ENCODE results near the gene ASB1. TPM values are rescaled to one million over a fixed set of nuclear protein-coding genes. Genes with fewer than 3 reads are reported as not detected.

ASB1 gene
- total and polyA plus RNA-seq, 10 of the 15 experiments (the other 5 are each of a cell fraction or from before 2014, with no cell fraction given) = 5.2 to 31.2 (median 25.8) TPM

DNA sequence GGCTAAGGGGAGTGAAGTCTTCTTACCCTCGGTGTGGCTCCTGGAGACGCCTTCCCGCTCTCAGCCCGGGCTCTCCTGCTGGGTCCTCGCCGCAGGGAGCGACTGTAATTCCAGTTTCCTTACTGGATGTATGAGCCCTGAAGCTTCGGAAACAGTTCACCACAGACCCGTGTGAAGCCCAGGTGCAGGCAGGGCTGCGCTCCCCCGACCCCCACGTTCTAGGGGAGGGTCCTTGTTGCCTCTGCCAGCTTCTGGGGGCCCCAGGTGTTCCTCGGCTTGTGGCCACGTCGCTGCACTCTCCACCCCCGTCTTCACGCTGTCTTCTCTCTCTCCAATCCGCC lies 5.1 kb upstream of the ASB1 start:
- Histone ChIP-seq H3K27me3 (replicated peaks in 1 of 2; ENCODE audit: control insufficient read depth in 2 of 2, insufficient read depth in 2 of 2, low read length in 1 of 2) (no peaks in the 10 kb centered on the region), H4K20me1 (ENCODE audit: control insufficient read depth, insufficient read depth) (no peaks in the 10 kb centered on the region), H3K4me3 (no peak overlapping the region), H3K27ac (ENCODE audit: control insufficient read depth, insufficient read depth) (no peak overlapping the region), H3K9me3 (replicated peaks; ENCODE audit: control insufficient read depth, insufficient read depth, low read length) (no peaks in the 10 kb centered on the region), H3K4me2 (ENCODE audit: control insufficient read depth, insufficient read depth) (no peak overlapping the region), H3K79me2 (ENCODE audit: control insufficient read depth, insufficient read depth, low read length) (no peaks in the 10 kb centered on the region), H3K36me3 (ENCODE audit: control insufficient read depth in 2 of 2, insufficient read depth in 2 of 2, low read length in 1 of 2) (no peaks in the 10 kb centered on the region; a peak in 1 of 4 replicates), H2AFZ (ENCODE audit: control insufficient read depth, low read depth, low read length) (no peak overlapping the region), H3K9ac (ENCODE audit: control insufficient read depth, insufficient read depth, low read length) (no peak overlapping the region), H3K4me1 (ENCODE audit: control insufficient read depth, insufficient read depth, low read length) (peaks cover 4% of the 10 kb centered on the region; the same call in 1 of the 2 replicates)
- SMC1A ChIA-PET (ENCODE audit: uncharacterized antibody, unreplicated experiment) = no interaction called here
- ATAC-seq (no peak), FAIRE-seq (no peak), DNase-seq (ENCODE audit: low read depth, low spot score) (no peak)
- TF ChIP-seq ZNF274 (IDR thresholded peaks at IDR 0.05; ENCODE audit: insufficient read depth, insufficient read length) (no peak), HDAC2 (IDR thresholded peaks at IDR 0.05) (no peak), GABPA (IDR thresholded peaks at IDR 0.05; ENCODE audit: low read depth) (no peak), BCL11A (IDR thresholded peaks at IDR 0.05; ENCODE audit: low read depth, low read length) (no peak), CREB1 (IDR thresholded peaks at IDR 0.05; ENCODE audit: low read depth) (no peak), FOS (IDR thresholded peaks at IDR 0.05; ENCODE audit: borderline replicate concordance, extremely low read depth, insufficient read length) (no peak), JUNB (IDR thresholded peaks at IDR 0.05) (no peak), BRCA1 (IDR thresholded peaks at IDR 0.05; ENCODE audit: low read depth, low read length) (no peak), POLR2A (IDR thresholded peaks at IDR 0.05; ENCODE audit: low read depth, low read length) (no peak), ZNF384 (IDR thresholded peaks at IDR 0.05; ENCODE audit: borderline replicate concordance, low read depth, low read length) (no peak), KAT2A (conservative IDR thresholded peaks at IDR 0.05; ENCODE audit: control insufficient read depth, low read depth, low read length) (no peak), RBBP5 (conservative IDR thresholded peaks at IDR 0.05) (no peak), HDAC6 (IDR thresholded peaks at IDR 0.05; ENCODE audit: unreplicated experiment) (no peak)
- TF ChIP-seq, protein P1, sequence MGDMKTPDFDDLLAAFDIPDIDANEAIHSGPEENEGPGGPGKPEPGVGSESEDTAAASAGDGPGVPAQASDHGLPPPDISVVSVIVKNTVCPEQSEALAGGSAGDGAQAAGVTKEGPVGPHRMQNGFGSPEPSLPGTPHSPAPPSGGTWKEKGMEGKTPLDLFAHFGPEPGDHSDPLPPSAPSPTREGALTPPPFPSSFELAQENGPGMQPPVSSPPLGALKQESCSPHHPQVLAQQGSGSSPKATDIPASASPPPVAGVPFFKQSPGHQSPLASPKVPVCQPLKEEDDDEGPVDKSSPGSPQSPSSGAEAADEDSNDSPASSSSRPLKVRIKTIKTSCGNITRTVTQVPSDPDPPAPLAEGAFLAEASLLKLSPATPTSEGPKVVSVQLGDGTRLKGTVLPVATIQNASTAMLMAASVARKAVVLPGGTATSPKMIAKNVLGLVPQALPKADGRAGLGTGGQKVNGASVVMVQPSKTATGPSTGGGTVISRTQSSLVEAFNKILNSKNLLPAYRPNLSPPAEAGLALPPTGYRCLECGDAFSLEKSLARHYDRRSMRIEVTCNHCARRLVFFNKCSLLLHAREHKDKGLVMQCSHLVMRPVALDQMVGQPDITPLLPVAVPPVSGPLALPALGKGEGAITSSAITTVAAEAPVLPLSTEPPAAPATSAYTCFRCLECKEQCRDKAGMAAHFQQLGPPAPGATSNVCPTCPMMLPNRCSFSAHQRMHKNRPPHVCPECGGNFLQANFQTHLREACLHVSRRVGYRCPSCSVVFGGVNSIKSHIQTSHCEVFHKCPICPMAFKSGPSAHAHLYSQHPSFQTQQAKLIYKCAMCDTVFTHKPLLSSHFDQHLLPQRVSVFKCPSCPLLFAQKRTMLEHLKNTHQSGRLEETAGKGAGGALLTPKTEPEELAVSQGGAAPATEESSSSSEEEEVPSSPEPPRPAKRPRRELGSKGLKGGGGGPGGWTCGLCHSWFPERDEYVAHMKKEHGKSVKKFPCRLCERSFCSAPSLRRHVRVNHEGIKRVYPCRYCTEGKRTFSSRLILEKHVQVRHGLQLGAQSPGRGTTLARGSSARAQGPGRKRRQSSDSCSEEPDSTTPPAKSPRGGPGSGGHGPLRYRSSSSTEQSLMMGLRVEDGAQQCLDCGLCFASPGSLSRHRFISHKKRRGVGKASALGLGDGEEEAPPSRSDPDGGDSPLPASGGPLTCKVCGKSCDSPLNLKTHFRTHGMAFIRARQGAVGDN (IDR thresholded peaks at IDR 0.05) = no peak
- TF ChIP-seq, protein P2, sequence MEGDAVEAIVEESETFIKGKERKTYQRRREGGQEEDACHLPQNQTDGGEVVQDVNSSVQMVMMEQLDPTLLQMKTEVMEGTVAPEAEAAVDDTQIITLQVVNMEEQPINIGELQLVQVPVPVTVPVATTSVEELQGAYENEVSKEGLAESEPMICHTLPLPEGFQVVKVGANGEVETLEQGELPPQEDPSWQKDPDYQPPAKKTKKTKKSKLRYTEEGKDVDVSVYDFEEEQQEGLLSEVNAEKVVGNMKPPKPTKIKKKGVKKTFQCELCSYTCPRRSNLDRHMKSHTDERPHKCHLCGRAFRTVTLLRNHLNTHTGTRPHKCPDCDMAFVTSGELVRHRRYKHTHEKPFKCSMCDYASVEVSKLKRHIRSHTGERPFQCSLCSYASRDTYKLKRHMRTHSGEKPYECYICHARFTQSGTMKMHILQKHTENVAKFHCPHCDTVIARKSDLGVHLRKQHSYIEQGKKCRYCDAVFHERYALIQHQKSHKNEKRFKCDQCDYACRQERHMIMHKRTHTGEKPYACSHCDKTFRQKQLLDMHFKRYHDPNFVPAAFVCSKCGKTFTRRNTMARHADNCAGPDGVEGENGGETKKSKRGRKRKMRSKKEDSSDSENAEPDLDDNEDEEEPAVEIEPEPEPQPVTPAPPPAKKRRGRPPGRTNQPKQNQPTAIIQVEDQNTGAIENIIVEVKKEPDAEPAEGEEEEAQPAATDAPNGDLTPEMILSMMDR (IDR thresholded peaks at IDR 0.05 in 2 of 3, conservative IDR thresholded peaks at IDR 0.05 in 1 of 3; ENCODE audit: control insufficient read depth in 2 of 3, extremely low read depth in 1 of 3, insufficient read depth in 1 of 3, low read depth in 3 of 3, low read length in 3 of 3) = no peak
- TF ChIP-seq, protein P3, sequence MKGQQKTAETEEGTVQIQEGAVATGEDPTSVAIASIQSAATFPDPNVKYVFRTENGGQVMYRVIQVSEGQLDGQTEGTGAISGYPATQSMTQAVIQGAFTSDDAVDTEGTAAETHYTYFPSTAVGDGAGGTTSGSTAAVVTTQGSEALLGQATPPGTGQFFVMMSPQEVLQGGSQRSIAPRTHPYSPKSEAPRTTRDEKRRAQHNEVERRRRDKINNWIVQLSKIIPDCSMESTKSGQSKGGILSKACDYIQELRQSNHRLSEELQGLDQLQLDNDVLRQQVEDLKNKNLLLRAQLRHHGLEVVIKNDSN (IDR thresholded peaks at IDR 0.05; ENCODE audit: borderline replicate concordance, extremely low read length, insufficient read depth, low read depth, low read length) = no peak
- TF ChIP-seq, protein P4, sequence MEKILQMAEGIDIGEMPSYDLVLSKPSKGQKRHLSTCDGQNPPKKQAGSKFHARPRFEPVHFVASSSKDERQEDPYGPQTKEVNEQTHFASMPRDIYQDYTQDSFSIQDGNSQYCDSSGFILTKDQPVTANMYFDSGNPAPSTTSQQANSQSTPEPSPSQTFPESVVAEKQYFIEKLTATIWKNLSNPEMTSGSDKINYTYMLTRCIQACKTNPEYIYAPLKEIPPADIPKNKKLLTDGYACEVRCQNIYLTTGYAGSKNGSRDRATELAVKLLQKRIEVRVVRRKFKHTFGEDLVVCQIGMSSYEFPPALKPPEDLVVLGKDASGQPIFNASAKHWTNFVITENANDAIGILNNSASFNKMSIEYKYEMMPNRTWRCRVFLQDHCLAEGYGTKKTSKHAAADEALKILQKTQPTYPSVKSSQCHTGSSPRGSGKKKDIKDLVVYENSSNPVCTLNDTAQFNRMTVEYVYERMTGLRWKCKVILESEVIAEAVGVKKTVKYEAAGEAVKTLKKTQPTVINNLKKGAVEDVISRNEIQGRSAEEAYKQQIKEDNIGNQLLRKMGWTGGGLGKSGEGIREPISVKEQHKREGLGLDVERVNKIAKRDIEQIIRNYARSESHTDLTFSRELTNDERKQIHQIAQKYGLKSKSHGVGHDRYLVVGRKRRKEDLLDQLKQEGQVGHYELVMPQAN (conservative IDR thresholded peaks at IDR 0.05) = no peak
- 67% methylated on average over 17 of the region's 18 CpGs for WGBS (ENCODE audit: insufficient coverage, insufficient replicate concordance, low lambda C conversion rate, missing lambda C conversion rate)
- RAD21 ChIA-PET (ENCODE audit: unreplicated experiment) = no interaction called here
- intact Hi-C loops (cut with micrococcal nuclease; ENCODE audit: unreplicated experiment) (no loop called here), in situ Hi-C loops (cut with MboI) (no loop called here)
- CTCF ChIA-PET = no interaction called here
- BruUV-seq (replicated peaks) = no TSS peak
- POLR2A ChIA-PET = no interaction called here

Measured in GM12878 (cell line).